ENCODE data around the gene TMC1. TPM values are rescaled to one million over a fixed set of nuclear protein-coding genes. Genes with fewer than 3 reads are reported as not detected.
A peak's percentile ranks its signal among the peaks of the same experiment; 100 is the strongest.

TMC1 gene
- total RNA-seq, 2 donors from 2014 or later: 0.09 TPM; not detected in 1

DNA sequence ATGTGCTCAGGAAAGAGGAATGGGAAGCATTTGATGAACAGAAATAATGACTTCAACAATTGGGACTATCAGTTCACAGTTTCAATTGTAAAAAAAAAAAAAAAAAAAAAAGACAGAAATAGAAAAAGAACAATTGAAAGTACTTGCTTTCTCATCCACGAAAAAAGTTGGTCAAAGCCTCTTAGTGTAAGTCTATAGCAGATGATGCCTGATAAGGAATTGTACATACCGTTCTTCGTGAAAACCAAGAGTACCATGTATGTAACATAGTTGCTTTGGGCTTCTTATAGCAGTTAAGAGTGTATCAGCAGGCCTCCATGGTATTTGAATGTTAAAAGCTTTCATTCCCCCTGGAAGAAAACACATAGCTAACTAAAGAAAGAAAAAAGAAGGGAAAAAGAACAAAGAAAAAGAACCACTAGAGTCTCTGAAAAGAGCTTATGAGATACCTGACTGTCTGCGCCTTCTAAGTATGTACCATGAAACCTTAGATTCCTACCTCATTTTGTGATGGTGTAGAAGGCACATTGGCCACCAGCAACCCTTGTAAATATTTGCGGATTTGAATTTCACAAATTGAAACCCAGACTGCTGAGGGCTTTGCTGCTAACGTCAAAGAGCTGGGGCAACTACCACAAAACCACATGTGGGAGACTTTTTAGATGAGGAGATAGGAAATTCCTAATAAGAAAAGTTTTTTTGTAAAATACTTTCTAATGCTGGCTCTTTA lies 75.2 kb downstream of the TMC1 start:
- Mint-ChIP-seq H3K36me3 (ENCODE audit: low read depth) (no peaks in the 10 kb centered on the region), H3K27me3 (ENCODE audit: insufficient read depth) (no peaks in the 10 kb centered on the region), H3K4me1 (peaks cover 3% of the 10 kb centered on the region), H3K9me3 (no peaks in the 10 kb centered on the region), H3K4me3 (no peak overlapping the region), H3K27ac (no peak overlapping the region)
- no peak overlapping the region for H3K4me3 ChIP-seq (ENCODE audit: low read length)
- H3K9me3 ChIP-seq (ENCODE audit: control insufficient read depth, low read length): no peaks in the 10 kb centered on the region
- peaks cover 6% of the 10 kb centered on the region for H3K4me1 ChIP-seq (ENCODE audit: control insufficient read depth, insufficient read depth, low read length)
- H3K36me3 ChIP-seq (ENCODE audit: control insufficient read depth, insufficient read depth, low read length): no peaks in the 10 kb centered on the region
- no peak overlapping the region for H3K9ac ChIP-seq (ENCODE audit: extremely low read depth, low read length, poor library complexity, severe bottlenecking)
- no peak for DNase-seq
- H3K27ac ChIP-seq (ENCODE audit: low read depth, low read length): no peak overlapping the region
- 81 to 85% methylated on average over 5 to 6 of the region's 6 CpGs for WGBS, 2 experiments (ENCODE audit: insufficient coverage in 1 of 2, insufficient read length in 1 of 2)
- TF ChIP-seq, protein P1, sequence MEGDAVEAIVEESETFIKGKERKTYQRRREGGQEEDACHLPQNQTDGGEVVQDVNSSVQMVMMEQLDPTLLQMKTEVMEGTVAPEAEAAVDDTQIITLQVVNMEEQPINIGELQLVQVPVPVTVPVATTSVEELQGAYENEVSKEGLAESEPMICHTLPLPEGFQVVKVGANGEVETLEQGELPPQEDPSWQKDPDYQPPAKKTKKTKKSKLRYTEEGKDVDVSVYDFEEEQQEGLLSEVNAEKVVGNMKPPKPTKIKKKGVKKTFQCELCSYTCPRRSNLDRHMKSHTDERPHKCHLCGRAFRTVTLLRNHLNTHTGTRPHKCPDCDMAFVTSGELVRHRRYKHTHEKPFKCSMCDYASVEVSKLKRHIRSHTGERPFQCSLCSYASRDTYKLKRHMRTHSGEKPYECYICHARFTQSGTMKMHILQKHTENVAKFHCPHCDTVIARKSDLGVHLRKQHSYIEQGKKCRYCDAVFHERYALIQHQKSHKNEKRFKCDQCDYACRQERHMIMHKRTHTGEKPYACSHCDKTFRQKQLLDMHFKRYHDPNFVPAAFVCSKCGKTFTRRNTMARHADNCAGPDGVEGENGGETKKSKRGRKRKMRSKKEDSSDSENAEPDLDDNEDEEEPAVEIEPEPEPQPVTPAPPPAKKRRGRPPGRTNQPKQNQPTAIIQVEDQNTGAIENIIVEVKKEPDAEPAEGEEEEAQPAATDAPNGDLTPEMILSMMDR (conservative IDR thresholded peaks at IDR 0.05): no peak
- no peaks in the 10 kb centered on the region for H3K27me3 ChIP-seq (ENCODE audit: control insufficient read depth, insufficient read depth, low read length, poor library complexity, severe bottlenecking)

DNA sequence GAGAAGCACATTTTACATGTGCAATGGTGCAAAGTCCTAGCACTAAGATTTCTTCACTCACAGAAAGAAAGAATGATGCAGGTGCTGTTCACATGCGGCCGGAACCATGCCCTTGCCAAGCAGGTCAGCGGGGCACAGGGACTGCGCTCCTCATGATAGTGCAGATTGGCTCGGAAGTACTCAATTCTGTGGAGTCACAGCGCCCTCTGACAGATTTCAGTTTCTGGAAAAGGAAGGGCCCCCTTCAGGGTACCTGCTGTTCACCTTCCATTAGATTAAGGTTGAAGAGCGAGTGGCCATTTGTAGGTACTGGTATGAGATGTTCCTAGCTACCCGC lies 75.7 kb downstream of the TMC1 start:
- Mint-ChIP-seq H3K27ac (no peak overlapping the region), H3K4me3 (no peak overlapping the region), H3K36me3 (ENCODE audit: low read depth) (no peaks in the 10 kb centered on the region), H3K27me3 (ENCODE audit: insufficient read depth) (no peaks in the 10 kb centered on the region), H3K4me1 (peaks cover 3% of the 10 kb centered on the region), H3K9me3 (no peaks in the 10 kb centered on the region)
- 90 to 100% methylated on average over 2 to 8 of the region's 8 CpGs for WGBS, 2 experiments (ENCODE audit: insufficient coverage in 1 of 2, insufficient read length in 1 of 2)
- TF ChIP-seq, protein P1 (conservative IDR thresholded peaks at IDR 0.05): peak; percentile 34
- Histone ChIP-seq H3K4me1 (ENCODE audit: control insufficient read depth, insufficient read depth, low read length) (peaks cover 5% of the 10 kb centered on the region), H3K27ac (ENCODE audit: low read depth, low read length) (no peak overlapping the region), H3K36me3 (ENCODE audit: control insufficient read depth, insufficient read depth, low read length) (no peaks in the 10 kb centered on the region), H3K9ac (ENCODE audit: extremely low read depth, low read length, poor library complexity, severe bottlenecking) (no peak overlapping the region), H3K27me3 (ENCODE audit: control insufficient read depth, insufficient read depth, low read length, poor library complexity, severe bottlenecking) (no peaks in the 10 kb centered on the region), H3K4me3 (ENCODE audit: low read length) (no peak overlapping the region), H3K9me3 (ENCODE audit: control insufficient read depth, low read length) (no peaks in the 10 kb centered on the region)
- peak; percentile 64 for DNase-seq

DNA sequence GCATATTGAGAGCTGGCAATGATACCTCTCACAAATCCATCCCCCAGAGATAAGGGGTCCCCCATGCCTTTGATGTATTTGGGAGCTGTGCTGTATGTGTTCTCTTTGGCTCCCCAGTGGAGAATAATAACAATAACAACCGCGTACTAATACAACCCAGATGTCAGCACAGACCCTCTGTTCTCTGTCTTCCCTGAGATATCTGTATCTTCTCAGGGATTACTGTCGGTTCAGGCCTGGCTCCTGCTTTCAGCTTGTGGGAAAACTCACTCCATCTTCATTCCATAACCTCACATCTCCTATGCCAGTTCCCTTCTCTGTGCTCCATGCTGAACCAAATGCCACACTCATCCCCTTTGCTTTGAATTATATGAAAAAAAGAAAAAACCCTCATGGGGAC lies 76.2 kb downstream of the TMC1 start:
- 89 to 93% methylated on average over 3 of the region's 3 CpGs for WGBS, 2 experiments (ENCODE audit: insufficient coverage in 1 of 2, insufficient read length in 1 of 2)
- Mint-ChIP-seq H3K27me3 (ENCODE audit: insufficient read depth) (no peaks in the 10 kb centered on the region), H3K4me1 (peaks cover under 1% of the 10 kb centered on the region), H3K27ac (no peak overlapping the region), H3K36me3 (ENCODE audit: low read depth) (no peaks in the 10 kb centered on the region), H3K4me3 (no peak overlapping the region), H3K9me3 (no peaks in the 10 kb centered on the region)
- Histone ChIP-seq H3K4me1 (ENCODE audit: control insufficient read depth, insufficient read depth, low read length) (peaks cover under 1% of the 10 kb centered on the region), H3K36me3 (ENCODE audit: control insufficient read depth, insufficient read depth, low read length) (no peaks in the 10 kb centered on the region), H3K4me3 (ENCODE audit: low read length) (no peak overlapping the region), H3K27ac (ENCODE audit: low read depth, low read length) (no peak overlapping the region), H3K27me3 (ENCODE audit: control insufficient read depth, insufficient read depth, low read length, poor library complexity, severe bottlenecking) (no peaks in the 10 kb centered on the region), H3K9ac (ENCODE audit: extremely low read depth, low read length, poor library complexity, severe bottlenecking) (no peak overlapping the region), H3K9me3 (ENCODE audit: control insufficient read depth, low read length) (no peaks in the 10 kb centered on the region)
- DNase-seq: no peak
- TF ChIP-seq, protein P1 (conservative IDR thresholded peaks at IDR 0.05): no peak
